PFSK-1 (cell line): Measurements from ENCODE around the gene OTOP2.

Experiments
- FOXP2 ChIP-seq: optimal IDR thresholded peaks from 2 replicates; pipeline ENCODE3; 2011; ENCODE audit warnings: borderline replicate concordance, control low read depth, inconsistent platforms; ENCODE audit not compliant: insufficient read depth; ENCODE audit errors: extremely low read length, extremely low read depth
- POLR2AphosphoS5 ChIP-seq: IDR thresholded peaks from 2 replicates; pipeline ENCODE4 v1.6.1; 2012; ENCODE audit warnings: low read depth, mild to moderate bottlenecking, control low read depth, low read length, moderate library complexity
- SIN3A ChIP-seq: IDR thresholded peaks from 2 replicates; pipeline ENCODE4 v1.6.1; 2012; ENCODE audit warnings: mild to moderate bottlenecking, low read length, moderate library complexity, borderline replicate concordance; ENCODE audit not compliant: insufficient read depth
- TAF1 ChIP-seq: IDR thresholded peaks from 2 replicates; pipeline ENCODE4 v1.6.1; 2012; ENCODE audit warnings: low read length, control low read depth, borderline replicate concordance; ENCODE audit not compliant: insufficient read depth
- TF ChIP-seq, protein P1 (sequence below), 2 experiments: IDR thresholded peaks; 2 replicates each; pipeline versions ENCODE4 v1.6.1 to v1.8.0; 2011 to 2012; ENCODE audit warnings: low read depth in 2 of 2, low read length in 2 of 2, control low read depth in 1 of 2, inconsistent platforms in 1 of 2, mild to moderate bottlenecking in 1 of 2, moderate library complexity in 1 of 2; ENCODE audit not compliant: insufficient read depth in 1 of 2

OTOP2 gene

GRCh38 chr17:74892013-74892841 is 31.8 kb upstream of the OTOP2 start:
- TF ChIP-seq FOXP2 (no peak), TAF1 (no peak), SIN3A (no peak), POLR2AphosphoS5 (no peak)
- TF ChIP-seq, protein P1, sequence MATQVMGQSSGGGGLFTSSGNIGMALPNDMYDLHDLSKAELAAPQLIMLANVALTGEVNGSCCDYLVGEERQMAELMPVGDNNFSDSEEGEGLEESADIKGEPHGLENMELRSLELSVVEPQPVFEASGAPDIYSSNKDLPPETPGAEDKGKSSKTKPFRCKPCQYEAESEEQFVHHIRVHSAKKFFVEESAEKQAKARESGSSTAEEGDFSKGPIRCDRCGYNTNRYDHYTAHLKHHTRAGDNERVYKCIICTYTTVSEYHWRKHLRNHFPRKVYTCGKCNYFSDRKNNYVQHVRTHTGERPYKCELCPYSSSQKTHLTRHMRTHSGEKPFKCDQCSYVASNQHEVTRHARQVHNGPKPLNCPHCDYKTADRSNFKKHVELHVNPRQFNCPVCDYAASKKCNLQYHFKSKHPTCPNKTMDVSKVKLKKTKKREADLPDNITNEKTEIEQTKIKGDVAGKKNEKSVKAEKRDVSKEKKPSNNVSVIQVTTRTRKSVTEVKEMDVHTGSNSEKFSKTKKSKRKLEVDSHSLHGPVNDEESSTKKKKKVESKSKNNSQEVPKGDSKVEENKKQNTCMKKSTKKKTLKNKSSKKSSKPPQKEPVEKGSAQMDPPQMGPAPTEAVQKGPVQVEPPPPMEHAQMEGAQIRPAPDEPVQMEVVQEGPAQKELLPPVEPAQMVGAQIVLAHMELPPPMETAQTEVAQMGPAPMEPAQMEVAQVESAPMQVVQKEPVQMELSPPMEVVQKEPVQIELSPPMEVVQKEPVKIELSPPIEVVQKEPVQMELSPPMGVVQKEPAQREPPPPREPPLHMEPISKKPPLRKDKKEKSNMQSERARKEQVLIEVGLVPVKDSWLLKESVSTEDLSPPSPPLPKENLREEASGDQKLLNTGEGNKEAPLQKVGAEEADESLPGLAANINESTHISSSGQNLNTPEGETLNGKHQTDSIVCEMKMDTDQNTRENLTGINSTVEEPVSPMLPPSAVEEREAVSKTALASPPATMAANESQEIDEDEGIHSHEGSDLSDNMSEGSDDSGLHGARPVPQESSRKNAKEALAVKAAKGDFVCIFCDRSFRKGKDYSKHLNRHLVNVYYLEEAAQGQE (IDR thresholded peaks at IDR 0.05; ENCODE audit: insufficient read depth in 1 of 2, low read depth in 2 of 2, low read length in 2 of 2): no peak

- no peak for TF ChIP-seq SIN3A
- TF ChIP-seq, protein P1 (IDR thresholded peaks at IDR 0.05; ENCODE audit: insufficient read depth in 1 of 2, low read depth in 2 of 2, low read length in 2 of 2): no peak
- TF ChIP-seq POLR2AphosphoS5: no peak
- TF ChIP-seq FOXP2: no peak
- TF ChIP-seq TAF1: no peak
These were observed 30.8 kb upstream of the OTOP2 start, which contains the start of gene FADS6 for GRCh38 chr17:74892974-74893911. TSS of gene FADS6 (minus strand) at chr17:74893633. CDS start at chr17:74893595, 38 bp downstream.

- TF ChIP-seq POLR2AphosphoS5 (no peak), SIN3A (no peak), FOXP2 (no peak), TAF1 (no peak)
- TF ChIP-seq, protein P1 (IDR thresholded peaks at IDR 0.05; ENCODE audit: insufficient read depth in 1 of 2, low read depth in 2 of 2, low read length in 2 of 2): no peak
These were observed 30.0 kb upstream of the OTOP2 start for GRCh38 chr17:74893936-74894671.

GRCh38 chr17:74898376-74898946 is 25.6 kb upstream of the OTOP2 start:
- no peak for TF ChIP-seq FOXP2
- TF ChIP-seq POLR2AphosphoS5: no peak
- no peak for TF ChIP-seq SIN3A
- TF ChIP-seq TAF1: no peak
- TF ChIP-seq, protein P1 (IDR thresholded peaks at IDR 0.05; ENCODE audit: insufficient read depth in 1 of 2, low read depth in 2 of 2, low read length in 2 of 2): no peak
